CD4-positive, alpha-beta T cell treated with Interleukin-4 for 1 hour (primary cell): ENCODE data around the gene TMEM92.
"Not testable (repeated sequence)": the region's sequence is repeated elsewhere in the genome, so short reads cannot be mapped to it uniquely, and the experiment has no call there.

Source experiments
- DNase-seq, 2 donors: peaks; one replicate each; pipeline ENCODE4 v3.0.0-alpha.2; 2020 to 2022

The TMEM92 gene

DNA sequence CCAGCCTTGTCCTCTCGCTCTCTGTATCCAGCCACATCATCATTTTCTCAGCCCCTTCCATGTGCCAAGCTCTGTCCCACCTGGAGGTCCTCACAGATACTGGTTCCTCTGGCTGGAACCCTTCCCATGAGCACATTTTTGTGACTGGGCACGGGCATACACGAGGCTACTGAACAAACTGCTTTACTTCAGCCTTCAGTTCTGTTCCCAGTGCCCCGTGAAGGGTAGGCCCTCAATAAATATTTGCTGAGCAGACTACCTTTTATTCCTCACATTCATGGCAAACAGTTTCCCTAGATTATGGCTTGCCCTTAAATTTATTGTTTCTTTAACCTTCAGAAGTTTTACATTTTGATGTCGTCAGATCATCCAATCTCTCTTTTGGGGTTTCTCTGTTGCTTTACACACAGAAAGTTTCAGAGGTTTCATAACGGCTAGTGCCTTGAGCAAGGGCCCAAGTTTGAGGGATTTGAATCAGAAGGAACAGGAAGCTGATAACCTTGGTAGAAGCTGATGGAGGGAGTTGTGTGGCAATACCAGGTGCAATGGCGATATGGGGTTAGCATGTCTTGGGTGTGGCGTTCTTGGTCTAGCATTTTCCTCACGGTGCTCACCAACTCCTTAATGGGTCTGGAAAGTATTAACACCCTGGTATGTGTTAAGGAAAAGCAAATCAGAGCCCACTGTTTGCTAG is 27.8 kb downstream of the TMEM92 start:
- DNase-seq = no peak

DNA sequence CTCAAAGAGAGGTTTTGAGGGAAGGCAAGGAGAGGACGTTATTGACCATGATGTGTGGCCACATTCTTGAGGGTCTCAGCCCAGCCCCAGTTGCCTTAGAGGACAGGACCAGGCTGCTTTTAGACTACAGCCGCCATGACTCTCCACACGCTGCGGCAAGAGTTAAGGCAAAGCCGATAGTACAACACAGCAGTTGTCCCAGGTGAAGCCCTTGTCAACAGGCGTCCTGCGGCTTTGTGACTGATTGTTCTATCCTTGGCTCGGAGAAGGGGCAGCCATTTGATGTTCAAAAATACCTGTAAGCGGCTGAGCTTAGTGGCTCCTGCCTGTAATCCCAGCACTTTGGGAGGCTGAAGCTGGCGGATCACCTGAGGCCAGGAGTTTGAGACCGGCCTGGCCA is 28.8 kb downstream of the TMEM92 start:
- no peak for DNase-seq

DNA sequence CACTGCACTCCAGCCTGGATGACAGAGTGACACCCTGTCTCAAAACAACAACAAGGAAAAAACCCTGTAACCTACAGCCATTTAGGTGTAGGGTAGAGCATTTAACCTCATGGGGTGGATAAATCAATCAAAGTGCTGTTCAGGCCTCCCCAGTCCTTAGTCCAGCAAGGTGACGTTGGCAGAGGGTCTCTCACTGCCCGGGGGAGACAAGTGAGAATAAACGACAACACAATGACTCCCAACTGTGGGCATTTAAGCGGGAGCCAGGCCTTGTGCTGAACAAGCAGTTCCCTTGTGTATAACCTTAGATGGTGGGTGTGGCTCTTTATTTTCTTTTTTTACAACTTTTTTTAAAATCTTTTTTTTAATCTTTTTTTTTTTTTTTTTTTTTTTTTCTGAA is 29.3 kb downstream of the TMEM92 start:
- no peak for DNase-seq

DNA sequence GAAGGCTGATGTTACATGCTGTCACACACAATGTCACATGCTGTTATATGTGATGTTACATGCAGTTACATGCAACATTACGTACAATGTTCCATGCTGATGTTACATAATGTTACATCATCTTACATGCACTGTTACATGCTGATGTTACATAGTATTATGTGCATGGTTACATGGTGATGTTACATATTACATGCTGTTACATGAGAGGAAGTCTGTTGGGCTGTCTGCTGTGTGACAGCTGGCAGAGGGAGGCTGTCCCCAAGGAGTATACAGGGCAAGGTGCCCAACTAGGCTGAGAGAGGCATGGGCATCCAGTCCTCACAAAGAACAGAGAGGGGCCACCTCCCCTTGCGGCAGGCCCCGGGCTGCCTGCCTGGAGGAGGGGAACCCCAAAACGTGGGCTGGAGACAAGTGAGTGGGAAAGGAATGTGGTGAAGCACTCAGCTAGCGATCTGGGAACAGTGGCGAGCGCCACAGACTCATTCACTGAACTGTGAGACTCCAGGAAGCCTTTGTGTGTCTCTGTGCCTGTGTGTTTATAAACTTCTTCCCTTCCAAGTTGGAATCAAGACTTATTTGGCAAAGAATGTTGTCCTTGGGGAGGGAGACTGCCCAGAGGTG is 30.6 kb downstream of the TMEM92 start:
- DNase-seq = no peak

DNA sequence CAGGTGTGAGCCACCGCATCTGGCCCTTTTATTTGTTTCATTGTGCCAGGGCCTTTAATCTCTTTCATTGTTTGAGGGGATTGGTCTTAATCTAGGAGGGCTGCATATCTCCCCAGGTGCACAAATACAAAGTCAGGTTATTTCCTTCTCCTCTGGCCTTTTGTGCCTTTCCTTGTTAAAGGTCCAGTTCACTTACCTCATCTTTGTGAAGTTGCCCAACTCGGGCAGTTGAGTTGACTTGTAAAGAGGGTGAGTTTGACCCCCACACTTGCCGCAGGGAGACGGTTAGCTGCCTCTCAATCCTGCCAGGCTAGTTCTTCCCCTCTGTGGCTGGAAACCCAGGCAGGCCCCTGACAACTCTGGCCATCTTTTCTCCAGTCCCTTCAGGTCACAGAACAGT is 33.4 kb downstream of the TMEM92 start:
- DNase-seq = no peak

DNA sequence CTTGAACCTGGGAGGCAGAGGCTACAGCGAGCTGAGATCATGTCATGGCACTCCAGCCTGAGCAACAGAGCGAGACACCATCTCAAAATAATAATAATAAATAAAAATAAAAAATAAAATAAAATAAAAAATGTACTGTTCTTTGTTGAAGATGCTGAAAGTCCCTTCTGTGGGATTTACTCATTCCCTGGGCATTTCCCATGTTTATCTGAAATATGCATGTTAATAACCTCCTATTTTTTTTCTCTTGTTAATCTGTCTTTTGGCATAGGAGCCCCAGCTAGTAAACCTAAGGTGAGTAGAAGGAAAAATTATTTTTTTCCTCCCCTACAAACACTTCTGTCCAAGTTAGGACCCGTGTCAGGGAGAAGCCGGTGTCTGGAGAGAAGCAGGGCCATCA is 34.4 kb downstream of the TMEM92 start:
- DNase-seq = no peak

DNA sequence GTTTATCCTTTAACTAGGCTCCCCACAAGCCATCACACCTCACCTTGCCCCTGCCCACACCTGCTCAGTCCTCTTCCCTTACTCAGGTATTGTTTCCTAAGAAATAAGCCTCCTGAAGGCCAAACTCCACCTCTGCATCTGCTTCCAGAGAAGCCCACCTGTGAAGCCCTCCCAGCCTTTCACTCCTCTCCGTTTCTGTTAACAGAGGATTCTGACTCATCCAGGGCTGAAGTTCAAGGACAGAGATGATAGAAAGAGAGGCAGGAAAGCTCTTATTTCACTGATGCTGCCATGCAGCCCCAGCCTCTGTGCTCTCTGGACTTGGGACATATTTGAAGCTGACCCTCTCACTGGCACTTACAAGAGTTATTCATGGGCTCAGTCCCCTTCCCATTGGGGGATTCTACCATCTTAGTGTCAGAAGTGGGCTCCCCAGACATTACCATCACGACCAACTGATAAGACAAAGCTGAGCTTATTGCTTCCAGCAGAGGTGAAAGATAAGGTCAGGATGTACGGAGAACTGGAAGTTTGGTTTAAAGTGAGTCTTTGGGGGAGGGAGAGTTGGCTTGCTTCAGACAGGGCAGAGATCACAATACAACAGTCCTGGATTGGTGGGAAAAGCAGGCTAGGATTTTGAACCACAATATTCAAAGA is 36.3 kb downstream of the TMEM92 start:
- DNase-seq = no peak

DNA sequence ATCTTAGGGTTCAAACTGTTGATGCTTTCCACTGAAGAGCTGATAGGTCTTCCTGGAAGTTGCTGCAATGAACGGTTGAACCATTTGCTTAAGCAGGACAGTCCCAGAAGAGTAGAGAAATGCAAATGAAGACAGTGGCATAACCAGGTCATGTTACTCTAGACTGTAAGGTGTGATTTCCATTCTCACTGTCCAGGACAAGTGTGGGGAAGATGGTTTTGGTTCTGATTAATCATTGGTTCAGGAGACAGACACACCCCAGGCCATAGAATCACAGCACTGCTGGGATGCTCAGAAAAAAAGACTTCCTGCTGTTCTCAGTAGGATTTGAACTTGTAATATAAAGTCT is 36.8 kb downstream of the TMEM92 start:
- no peak for DNase-seq

DNA sequence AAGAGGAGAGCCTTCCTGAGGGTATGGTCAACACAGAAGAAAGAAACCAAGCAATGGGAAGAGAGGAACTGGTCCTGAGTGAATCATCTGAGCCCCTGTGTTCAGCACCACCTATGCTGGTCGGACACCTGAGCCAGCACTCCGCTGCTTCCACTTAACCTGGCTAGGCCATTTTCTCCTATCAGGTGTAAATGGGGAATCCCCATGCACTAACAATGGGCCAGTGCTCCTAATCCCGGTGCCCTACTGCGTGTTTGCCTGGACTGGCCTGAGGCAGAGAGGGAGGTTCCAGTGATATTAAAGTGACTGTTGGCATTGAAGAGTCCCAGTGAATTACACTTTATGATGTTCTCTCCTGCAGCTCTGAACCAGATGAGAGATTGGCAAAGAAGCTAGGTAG is 37.2 kb downstream of the TMEM92 start:
- no peak for DNase-seq

DNA sequence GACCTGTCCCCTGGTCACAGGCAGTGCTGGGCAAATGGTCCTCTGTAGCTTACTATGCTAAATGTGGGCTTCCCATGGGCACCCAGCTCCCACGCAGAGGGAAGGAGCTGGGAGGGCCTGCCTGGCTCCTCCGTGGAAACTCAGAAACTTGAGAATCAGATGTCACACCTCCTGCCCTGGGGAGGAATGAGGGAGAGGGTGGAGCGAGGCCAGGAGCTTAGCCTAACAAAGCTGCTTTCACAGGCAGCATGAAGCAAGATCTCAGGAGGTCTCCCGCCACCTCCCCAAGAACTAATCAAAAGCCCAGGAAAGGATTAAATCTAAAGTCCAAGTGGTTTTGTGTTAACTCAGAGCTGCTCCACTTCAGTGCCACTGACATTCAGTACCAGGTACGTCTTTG is 38.0 kb downstream of the TMEM92 start:
- no peak for DNase-seq

DNA sequence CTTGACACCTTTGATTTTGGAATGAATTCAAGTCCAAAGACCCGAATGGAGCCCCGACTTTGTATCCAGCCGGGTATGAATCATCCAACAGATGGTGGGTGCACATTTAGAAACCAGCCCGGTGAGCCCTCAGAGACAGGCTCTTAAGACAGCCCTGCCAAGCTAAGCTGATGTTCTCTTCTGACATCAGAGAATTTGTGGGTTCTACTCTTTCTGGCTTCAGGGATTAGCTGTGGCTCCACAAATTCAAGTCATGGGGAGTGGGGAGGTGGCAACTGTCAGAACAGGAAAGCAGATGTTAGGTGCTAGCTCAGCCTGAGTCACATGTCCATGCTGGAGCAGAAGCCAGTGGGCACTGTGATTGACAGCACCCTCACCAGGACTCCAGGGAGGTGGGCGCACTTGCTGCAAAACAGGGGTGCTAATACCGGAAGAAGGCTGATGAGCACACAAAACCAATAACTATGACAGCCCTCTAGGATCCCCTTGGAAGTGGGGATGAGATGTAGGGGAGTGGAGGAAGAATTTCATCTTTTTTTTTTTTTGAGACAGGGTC is 40.3 kb downstream of the TMEM92 start:
- no peak for DNase-seq

DNA sequence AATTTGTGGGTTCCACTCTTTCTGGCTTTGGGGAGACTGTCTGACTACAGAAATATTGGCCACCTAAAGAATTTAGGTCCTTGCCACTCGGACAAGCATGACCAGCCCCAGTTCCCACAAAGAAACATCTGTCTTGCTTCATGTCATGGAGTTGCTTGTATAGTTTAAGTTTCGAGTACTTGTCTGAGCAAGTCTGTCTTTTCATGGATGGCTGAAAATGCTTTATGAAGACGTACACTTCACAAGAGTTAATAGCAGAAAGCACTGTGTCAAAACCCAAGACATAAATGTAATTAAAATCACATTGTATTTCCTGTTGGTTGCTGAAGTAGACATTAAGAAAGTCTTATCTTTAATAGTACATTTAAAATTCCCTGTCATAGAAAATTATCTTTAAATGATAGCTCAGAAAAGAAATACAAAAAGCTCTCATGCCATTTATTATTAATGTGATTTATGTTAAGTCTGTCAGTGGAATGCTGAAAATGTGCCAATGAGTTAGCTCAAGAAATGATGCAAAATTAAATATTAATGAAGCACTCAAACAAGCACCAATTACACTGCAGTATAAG is 41.8 kb downstream of the TMEM92 start:
- no peak for DNase-seq

DNA sequence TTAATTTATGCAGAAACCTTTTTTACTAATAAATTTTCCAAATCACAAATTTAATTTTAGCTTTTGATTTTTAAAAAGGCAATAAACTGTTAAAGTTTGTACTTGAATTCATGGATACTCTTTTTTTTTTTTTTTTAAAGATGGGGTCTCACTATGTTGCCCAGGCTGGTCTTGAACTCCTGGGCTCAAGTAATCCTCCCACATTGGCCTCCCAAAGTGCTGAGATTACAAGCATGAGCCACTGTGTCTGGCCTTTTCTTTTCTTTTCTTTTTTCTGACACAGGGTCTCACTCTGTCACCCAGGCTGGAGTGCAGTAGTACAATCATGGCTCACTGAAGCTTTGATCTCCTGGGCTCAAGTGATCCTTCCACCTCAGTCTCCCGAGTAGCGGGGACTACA is 42.4 kb downstream of the TMEM92 start:
- DNase-seq = not testable (repeated sequence)

DNA sequence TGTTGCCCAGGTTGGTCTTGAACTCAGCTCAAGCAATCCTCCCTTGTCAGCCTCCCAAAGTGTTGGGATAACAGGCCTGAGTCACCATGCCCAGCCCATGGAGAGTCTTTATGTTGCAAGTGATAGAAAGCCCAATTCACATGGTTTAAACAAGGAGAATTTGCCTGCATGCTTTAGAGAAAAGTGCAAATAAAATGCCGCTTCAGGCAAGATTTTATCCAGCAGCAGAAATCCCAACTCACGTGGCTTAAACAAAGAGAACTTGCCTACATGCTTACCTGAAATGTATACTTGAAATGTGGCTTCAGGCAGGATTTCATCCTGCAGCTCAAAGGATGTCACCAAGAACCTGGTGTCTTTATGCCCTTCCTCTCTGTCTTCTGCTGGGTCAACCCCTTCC is 42.9 kb downstream of the TMEM92 start:
- DNase-seq = no peak

DNA sequence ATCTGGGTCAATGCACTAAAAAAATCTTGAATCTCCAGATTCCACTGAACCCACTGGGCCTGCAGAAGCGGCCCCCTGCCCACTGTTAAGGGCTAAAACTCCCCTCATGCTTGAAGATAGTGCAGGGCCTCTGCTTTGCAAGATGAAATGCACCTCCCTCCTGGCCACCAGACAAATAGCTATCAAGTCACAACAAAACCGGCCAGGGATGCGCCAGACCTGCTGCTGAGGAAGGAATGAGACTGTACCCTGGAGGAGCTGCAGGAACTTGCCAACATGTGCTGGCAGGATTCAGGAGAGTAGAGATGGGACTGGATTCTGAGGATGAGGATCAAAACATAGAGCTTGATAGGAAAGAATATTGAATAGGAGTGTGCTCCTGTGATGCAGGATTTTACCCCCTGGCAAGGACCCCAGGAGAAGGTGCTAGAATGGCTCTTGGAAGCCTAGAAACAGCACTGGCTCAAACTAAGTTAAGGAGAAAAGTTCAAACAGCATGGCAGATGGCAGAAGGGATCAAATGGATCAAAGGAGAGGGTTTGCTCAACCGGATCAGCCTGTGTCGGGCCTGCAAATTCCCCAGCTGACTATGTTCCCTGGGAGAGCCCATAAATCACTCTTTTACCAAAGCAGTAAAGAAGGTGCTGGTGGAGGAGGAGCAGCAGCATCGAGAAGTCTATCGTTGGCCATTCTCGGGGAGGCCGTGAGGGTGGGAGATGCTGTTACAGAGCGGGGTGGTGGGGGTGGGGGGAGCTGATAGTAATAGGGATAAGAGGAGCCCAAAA is 44.4 kb downstream of the TMEM92 start:
- DNase-seq = no peak

DNA sequence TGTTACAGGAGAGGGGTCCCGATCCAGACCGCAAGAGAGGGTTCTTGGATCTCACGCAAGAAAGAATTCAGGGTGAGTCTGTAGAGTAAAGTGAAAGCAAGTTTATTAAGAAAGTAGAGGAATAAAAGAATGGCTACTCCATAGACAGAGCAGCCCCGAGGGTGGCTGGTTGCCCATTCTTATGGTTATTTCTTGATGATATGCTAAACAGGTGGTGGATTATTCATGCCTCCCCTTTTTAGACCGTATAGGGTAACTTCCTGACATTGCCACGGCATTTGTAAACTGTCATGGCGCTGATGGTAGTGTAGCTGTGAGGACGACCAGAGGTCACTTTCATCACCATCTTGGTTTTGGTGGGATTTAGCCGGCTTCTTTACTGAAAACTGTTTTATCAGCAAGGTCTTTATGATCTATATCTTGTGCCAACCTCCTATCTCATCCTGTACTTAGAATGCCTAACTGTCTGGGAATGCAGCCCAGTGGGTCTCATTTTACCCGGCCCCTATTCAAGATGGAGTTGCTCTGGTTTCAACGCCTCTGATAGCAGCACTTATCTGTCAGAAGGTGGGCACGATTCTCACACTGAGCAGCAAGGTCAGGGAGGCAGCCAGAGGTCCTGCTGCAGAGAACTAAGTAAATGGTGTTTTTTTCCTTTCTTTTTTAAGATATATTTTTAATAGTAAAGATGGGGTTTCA is 45.2 kb downstream of the TMEM92 start:
- DNase-seq = no peak

DNA sequence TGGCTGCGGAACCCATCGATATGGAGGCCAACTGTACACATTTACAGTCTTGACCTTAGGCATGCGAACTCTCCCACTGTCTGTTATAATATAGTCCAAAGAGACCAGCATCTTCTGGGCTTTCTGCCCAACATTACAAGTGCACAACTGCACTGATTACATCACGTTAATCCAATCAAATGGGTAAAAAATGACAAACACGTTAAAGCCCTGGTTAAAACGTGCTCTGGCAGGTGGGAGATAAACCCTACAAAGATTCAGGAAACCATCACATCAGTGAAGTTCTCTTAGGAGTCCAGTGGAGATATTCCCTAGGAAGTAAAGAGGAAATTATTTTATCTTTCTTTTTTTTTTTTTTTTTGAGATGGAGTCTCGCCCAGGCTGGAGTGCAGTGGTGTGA is 48.0 kb downstream of the TMEM92 start:
- no peak for DNase-seq

DNA sequence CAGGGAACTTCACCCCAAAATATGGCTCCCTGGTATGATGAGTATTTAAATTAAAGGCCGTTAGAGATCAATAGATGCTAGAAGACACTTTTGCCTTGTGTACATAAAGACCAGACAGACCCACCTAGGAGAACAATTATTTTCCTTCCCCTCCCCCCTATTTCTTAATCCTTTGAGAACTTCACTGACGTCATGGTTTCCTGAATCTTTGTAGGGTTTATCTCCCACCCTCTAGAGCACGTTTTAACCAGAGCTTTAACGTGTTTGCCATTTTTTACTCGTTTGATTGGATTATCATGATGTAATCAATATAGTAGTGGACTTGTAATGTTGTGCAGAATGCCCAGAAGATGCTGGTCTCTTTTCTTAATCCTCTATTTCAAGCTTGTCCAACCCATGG is 48.8 kb downstream of the TMEM92 start:
- no peak for DNase-seq

DNA sequence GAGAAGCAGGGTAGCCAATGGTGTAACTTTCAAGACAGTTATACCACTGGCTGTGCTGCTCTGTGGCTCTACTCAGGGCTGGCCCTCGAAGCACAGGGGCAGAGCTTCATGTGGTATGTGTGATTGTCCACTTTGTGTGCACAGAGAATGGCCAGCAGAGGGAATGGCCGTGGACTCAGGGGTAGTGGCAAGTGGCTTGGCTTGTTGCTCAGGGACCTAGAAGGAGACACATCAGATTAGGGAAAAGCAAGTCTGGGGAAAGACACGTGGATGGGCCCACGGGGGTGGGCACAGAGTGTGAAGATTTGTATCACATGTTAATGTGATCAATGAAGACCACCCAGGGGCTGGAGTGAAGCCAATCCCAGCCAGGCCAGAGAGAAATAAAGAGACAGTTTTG is 51.6 kb downstream of the TMEM92 start:
- no peak for DNase-seq

DNA sequence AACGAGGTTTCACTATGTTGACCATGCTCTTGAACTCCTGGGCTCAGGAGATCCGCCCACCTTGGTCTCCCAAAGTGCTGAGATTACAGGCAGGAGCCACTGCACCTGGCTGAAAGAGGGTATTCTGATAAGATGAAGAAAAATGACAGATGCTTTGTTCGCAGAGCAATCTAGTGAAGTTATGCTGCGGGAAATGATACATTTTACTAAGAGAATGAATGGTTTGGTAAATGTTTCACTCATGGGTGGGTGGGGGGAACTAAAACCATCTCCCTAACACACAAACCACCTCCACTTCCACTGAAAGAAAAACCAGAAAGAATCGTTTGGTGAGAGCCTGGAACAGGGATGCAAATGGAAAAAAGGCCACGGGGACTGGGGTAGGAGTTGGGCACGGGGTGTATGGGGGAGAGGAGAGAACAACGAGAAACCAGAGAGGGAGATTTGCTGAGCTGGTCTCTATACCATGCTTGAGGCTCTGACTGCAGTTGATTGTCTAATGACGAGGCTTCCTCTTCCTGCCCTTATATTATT is 52.6 kb downstream of the TMEM92 start:
- DNase-seq = no peak

DNA sequence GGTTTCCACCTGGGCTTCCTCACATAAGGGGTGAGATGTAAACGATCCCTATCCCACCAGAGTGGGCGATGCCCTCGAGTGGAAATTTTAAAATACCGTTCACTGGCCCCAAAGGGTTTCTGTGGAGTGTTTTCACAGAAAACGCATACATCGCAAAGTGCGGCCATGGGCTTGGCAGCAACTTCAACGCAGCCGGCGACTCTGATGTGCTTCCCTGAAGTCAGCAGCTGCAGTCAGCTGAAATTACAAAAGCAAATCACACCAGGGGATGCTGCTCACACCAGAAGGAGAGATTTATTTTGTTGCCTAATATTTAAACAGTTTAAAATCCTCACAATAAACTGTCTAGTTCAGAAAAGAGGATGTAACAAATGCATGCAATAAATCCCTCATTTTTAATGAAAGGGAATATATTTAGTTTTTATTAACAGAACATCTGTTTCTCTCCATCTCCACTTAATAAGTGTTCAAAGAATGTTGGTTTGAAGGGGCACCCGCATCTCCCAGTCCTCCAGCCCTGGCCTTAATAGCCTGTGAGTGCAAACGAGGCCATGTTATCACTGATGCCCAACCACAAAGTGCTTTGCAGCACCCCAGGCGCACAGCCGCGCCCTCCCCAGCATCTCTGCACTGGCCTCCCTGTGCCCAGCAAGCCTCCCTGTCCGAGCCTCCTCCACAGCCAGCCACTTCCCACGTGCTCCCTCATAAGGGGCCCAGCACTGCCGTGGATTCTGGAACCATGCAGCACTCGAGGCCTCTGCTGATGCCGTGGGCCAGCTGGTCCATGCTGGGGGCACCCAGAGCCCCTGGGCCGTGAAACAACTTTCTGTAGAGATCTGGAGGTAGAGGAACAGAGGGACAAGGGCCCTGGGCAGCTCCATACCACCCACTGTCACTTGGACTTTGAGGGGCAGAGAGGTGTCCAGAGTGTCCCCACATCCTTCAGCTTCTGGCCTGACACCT is 54.4 kb downstream of the TMEM92 start:
- DNase-seq = no peak
